Measurements from ENCODE around the gene SRD5A1. TPM values are rescaled to one million over a fixed set of nuclear protein-coding genes. Genes with fewer than 3 reads are reported as not detected.

SRD5A1 gene
- total and polyA plus RNA-seq, 12 donors = 1.6 to 15.0 (median 6.7) TPM

GRCh38 chr5:6712142-6712576 lies 78.9 kb downstream of the SRD5A1 start:
- H3K9me3 ChIP-seq (replicated peaks in 1 of 3) = no peaks in the 10 kb centered on the region
- H3K27me3 ChIP-seq = no peaks in the 10 kb centered on the region
- peak in 3 of 6 experiments; percentile 16 to 45 (median 21) for TF ChIP-seq CTCF (IDR thresholded peaks at IDR 0.05)
- peak in 1 of 2 donors; percentile 51 for TF ChIP-seq POLR2A (IDR thresholded peaks at IDR 0.05)
- peak overlapping the region; percentile 97 to 100 (median 99) for H3K27ac ChIP-seq
- peaks cover 15 to 24% of the 10 kb centered on the region in 2 donors for H3K4me1 ChIP-seq (replicated peaks in 1 of 2)
- 0% methylated on average over 7 to 36 of the region's 36 CpGs for whole genome bisulfite sequencing, 4 donors
- peak; percentile 56 to 84 (median 67) for DNase-seq
- no peaks in the 10 kb centered on the region for H3K36me3 ChIP-seq (replicated peaks in 1 of 2)
- intact Hi-C loops (cut with DNase I) = loop anchor here in 1 of 2 donors (10.0 kb wide), 1 partner anchor 77 kb away; the partner anchor contains the start of genes NSUN2 and SRD5A1
- peak overlapping the region; percentile 64 to 95 (median 72) for H3K4me3 ChIP-seq

GRCh38 chr5:6712577-6713273 lies 79.5 kb downstream of the SRD5A1 start:
- Histone ChIP-seq H3K9me3 (replicated peaks in 1 of 3) (no peaks in the 10 kb centered on the region), H3K4me3 (peak overlapping the region; percentile 64 to 95 (median 72)), H3K27ac (peak overlapping the region; percentile 97 to 100 (median 99)), H3K4me1 (replicated peaks in 1 of 2) (peaks cover 15 to 29% of the 10 kb centered on the region in 2 donors), H3K27me3 (no peaks in the 10 kb centered on the region), H3K36me3 (replicated peaks in 1 of 2) (no peaks in the 10 kb centered on the region)
- DNase-seq = peak; percentile 96 to 98 (median 97)
- TF ChIP-seq POLR2A (IDR thresholded peaks at IDR 0.05) = peak; percentile 74 to 88
- no peak for TF ChIP-seq CTCF (IDR thresholded peaks at IDR 0.05)
- WGBS, 4 donors = 0% methylated on average over 7 to 85 of the region's 85 CpGs
- intact Hi-C loops (cut with DNase I) = loop anchor here in 1 of 2 donors (10.0 kb wide), 1 partner anchor 78 kb away; the partner anchor contains the start of genes NSUN2 and SRD5A1

- Histone ChIP-seq H3K4me3 (peak within 1 kb of the TSS; percentile 64 to 95 (median 81)), H3K27ac (peak within 1 kb of the TSS; percentile 97 to 100 (median 99)), H3K9me3 (replicated peaks in 1 of 3) (no peaks in the 10 kb centered on the region), H3K27me3 (no peaks in the 10 kb centered on the region), H3K4me1 (replicated peaks in 1 of 2) (peaks cover 15 to 38% of the 10 kb centered on the region in 2 donors), H3K36me3 (replicated peaks in 1 of 2) (no peaks in the 10 kb centered on the region)
- TF ChIP-seq POLR2A (IDR thresholded peaks at IDR 0.05) (no peak), CTCF (IDR thresholded peaks at IDR 0.05) (no peak)
- intact Hi-C loops (cut with DNase I) = loop anchor here in 1 of 2 donors (10.0 kb wide), 1 partner anchor 79 kb away; the partner anchor contains the start of genes NSUN2 and SRD5A1
- DNase-seq = peak in 4 of 7 donors; percentile 44 to 52 (median 46)
- 0 to 1% (median 1%) methylated on average over 11 to 164 of the region's 174 CpGs; no CpG with 5 or more reads in 1 of the 4 donors for WGBS, 4 donors
These were observed 80.3 kb downstream of the SRD5A1 start, which contains the start of gene TENT4A for GRCh38 chr5:6713274-6714225. Gene TENT4A, plus strand, starts transcription at chr5:6713432. Its CDS starts 552 bp downstream, at chr5:6713984.

Measured in adrenal gland (tissue), 12 donors.